HepG2 (cell line): ENCODE measurements around the gene UTP3. TPM values are rescaled to one million over a fixed set of nuclear protein-coding genes. Genes with fewer than 3 reads are reported as not detected.

Source experiments
- AHDC1 ChIP-seq: sonication (generic); formaldehyde crosslinking; IDR thresholded peaks from 2 replicates; pipeline ENCODE4 v1.5.1; 2020; ENCODE audit warnings: mild to moderate bottlenecking, missing genetic modification reagents, borderline replicate concordance
- BRCA1 ChIP-seq: sonication (generic); formaldehyde crosslinking; IDR thresholded peaks from 2 replicates; pipeline ENCODE4 v1.4.0; 2020; ENCODE audit warnings: missing genetic modification reagents
- CREB1 ChIP-seq, 2 experiments: fragments of 450-650 bp in 1 of 2; IDR thresholded peaks; 2 replicates each; pipeline ENCODE4 v1.6.1; 2016 to 2017; ENCODE audit warnings: control low read depth in 1 of 2, mild to moderate bottlenecking in 1 of 2, missing compliant biosample characterization in 1 of 2, missing genetic modification characterization in 1 of 2
- FOXA3 ChIP-seq: IDR thresholded peaks from 2 replicates; pipeline ENCODE4 v1.6.1; 2016; ENCODE audit warnings: missing genetic modification reagents, missing compliant biosample characterization
- GMEB2 ChIP-seq: IDR thresholded peaks from 2 replicates; pipeline ENCODE4 v1.6.1; 2016; ENCODE audit warnings: missing biosample characterization, missing genetic modification reagents, low read depth
- HIVEP1 ChIP-seq: sonication (generic); formaldehyde crosslinking; IDR thresholded peaks from 2 replicates; pipeline ENCODE4 v1.4.0; 2020; ENCODE audit warnings: mild to moderate bottlenecking, missing genetic modification reagents
- MTA3 ChIP-seq: sonication (generic); formaldehyde crosslinking; IDR thresholded peaks from 2 replicates; pipeline ENCODE4 v1.4.0; 2020; ENCODE audit warnings: missing genetic modification reagents
- TBL1XR1 ChIP-seq: fragments of 150-350 bp; IDR thresholded peaks from 2 replicates; pipeline ENCODE4 v1.6.1; 2014; ENCODE audit warnings: borderline replicate concordance, low read length; ENCODE audit not compliant: partially characterized antibody
- THAP11 ChIP-seq: IDR thresholded peaks from 2 replicates; pipeline ENCODE4 v1.6.1; 2016; ENCODE audit warnings: missing biosample characterization, missing genetic modification reagents
- ZBED4 ChIP-seq: sonication (generic); formaldehyde crosslinking; IDR thresholded peaks from 2 replicates; pipeline ENCODE4 v1.4.0; 2020; ENCODE audit warnings: missing genetic modification reagents, borderline replicate concordance
- ZC3H13 ChIP-seq: sonication (generic); formaldehyde crosslinking; IDR thresholded peaks from 2 replicates; pipeline ENCODE4 v1.8.1; 2023; ENCODE audit warnings: mild to moderate bottlenecking, missing genetic modification reagents, moderate library complexity
- ZFP36 ChIP-seq: fragments of 150-350 bp; IDR thresholded peaks from 2 replicates; pipeline ENCODE4 v1.6.1; 2018; ENCODE audit warnings: borderline replicate concordance, low read length, low read depth; ENCODE audit not compliant: partially characterized antibody
- ZFP41 ChIP-seq: sonication (generic); formaldehyde crosslinking; IDR thresholded peaks from 2 replicates; pipeline ENCODE4 v1.4.0; 2020; ENCODE audit warnings: mild to moderate bottlenecking, missing genetic modification reagents, borderline replicate concordance
- ZNF567 ChIP-seq: sonication (generic); formaldehyde crosslinking; IDR thresholded peaks from 2 replicates; pipeline ENCODE4 v1.8.1; 2023; ENCODE audit warnings: mild to moderate bottlenecking, missing genetic modification reagents, borderline replicate concordance
- ZNF83 ChIP-seq: sonication (generic); formaldehyde crosslinking; IDR thresholded peaks from 2 replicates; pipeline ENCODE4 v1.4.0; 2020; ENCODE audit warnings: missing genetic modification reagents, mild to moderate bottlenecking, borderline replicate concordance
- ZNF839 ChIP-seq: sonication (generic); formaldehyde crosslinking; IDR thresholded peaks from 2 replicates; pipeline ENCODE4 v1.4.0; 2020; ENCODE audit warnings: missing genetic modification reagents, mild to moderate bottlenecking, borderline replicate concordance
- polyA plus RNA-seq, 8 experiments: library from polyadenylated mRNA; depleted of rRNA in 3 of 8; stranded (reverse) in 7 of 8; unstranded in 1 of 8; fragments of >200 nt; fragmentation: Illumina TruSeq in 4 of 8; extraction: Trizol in 4 of 8; gene quantifications; 2 replicates each; pipeline versions ENCODE4 v1.2.1 to v1.2.3, GENCODE V29; 2011 to 2016; ENCODE audit warnings: low read depth in 4 of 8, missing spikeins in 1 of 8, mixed read lengths in 1 of 8; ENCODE audit not compliant: insufficient read depth in 1 of 8
- total RNA-seq, 5 experiments: library from RNA; depleted of rRNA; stranded (reverse); fragments of >200 nt; fragmentation: Illumina TruSeq; extraction: Trizol; gene quantifications; 2 replicates each; pipeline ENCODE4 v1.2.3, GENCODE V29; 2016; ENCODE audit warnings: low read depth in 1 of 5

The UTP3 gene
- total and polyA plus RNA-seq, 2 of the 13 experiments (the other 11 are each of a cell fraction or from before 2014, with no cell fraction given): 6.9 to 19.5 TPM

- TF ChIP-seq ZBED4 (CRISPR knock-in tag) (peak; percentile 72; the same call in 1 of the 2 replicates), HIVEP1 (CRISPR knock-in tag) (0 out of 2 replicates have a peak, but pooled peaks have one; percentile 42), GMEB2 (CRISPR knock-in tag) (peak; percentile 64), ZC3H13 (CRISPR knock-in tag) (no peak; the same call in none of the 2 replicates), ZFP36 (no peak), AHDC1 (CRISPR knock-in tag) (no peak), ZNF839 (CRISPR knock-in tag) (peak; percentile 73; the same call in 1 of the 2 replicates), ZNF83 (CRISPR knock-in tag) (no peak), MTA3 (CRISPR knock-in tag) (no peak), BRCA1 (peak; percentile 87), FOXA3 (CRISPR knock-in tag) (peak; percentile 78), CREB1 (IDR thresholded peaks at IDR 0.05) (peak; percentile 73), CREB1 (CRISPR knock-in tag; IDR thresholded peaks at IDR 0.05) (peak; percentile 94), THAP11 (CRISPR knock-in tag) (peak; percentile 97), ZFP41 (CRISPR knock-in tag) (peak; percentile 81), TBL1XR1 (peak; percentile 74), ZNF567 (peak; percentile 42; the same call in 1 of the 2 replicates)
Observed at GRCh38 chr4:70687821-70688794, at the start of gene UTP3 (continued).
